ENCODE results near the gene JAK1.

The JAK1 gene

DNA sequence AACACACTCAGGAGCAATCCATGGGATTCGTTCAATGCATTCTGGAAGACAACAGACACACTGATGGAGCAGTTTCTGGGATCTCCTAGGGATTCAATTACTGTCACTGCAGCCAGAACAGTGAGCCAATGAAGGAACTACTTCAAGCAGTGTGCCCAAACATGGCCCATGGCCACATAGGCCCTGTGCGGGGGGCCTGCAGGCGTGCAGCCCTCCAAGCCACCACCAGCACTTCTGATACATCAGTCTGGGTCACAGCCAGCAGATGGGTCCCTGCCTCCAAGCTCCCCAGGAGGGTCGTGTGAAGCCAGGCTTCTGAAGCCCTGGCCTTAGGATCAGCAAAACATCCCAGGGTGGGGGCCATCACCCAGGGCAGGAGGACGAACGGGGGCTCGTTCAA is 122.2 kb downstream of the JAK1 start:
- TF ChIP-seq TCF12 (IDR thresholded peaks at IDR 0.05; ENCODE audit: low read depth) (no peak), EP300 (IDR thresholded peaks at IDR 0.05; ENCODE audit: borderline replicate concordance) (no peak), NFIC (IDR thresholded peaks at IDR 0.05) (no peak), EGR1 (IDR thresholded peaks at IDR 0.05) (no peak), ZBTB7A (IDR thresholded peaks at IDR 0.05; ENCODE audit: low read depth) (no peak), FOXM1 (IDR thresholded peaks at IDR 0.05; ENCODE audit: borderline replicate concordance, low read depth) (no peak), TAF1 (IDR thresholded peaks at IDR 0.05; ENCODE audit: low read depth) (no peak), TEAD4 (IDR thresholded peaks at IDR 0.05) (no peak), YY1 (IDR thresholded peaks at IDR 0.05; ENCODE audit: low read depth) (no peak), CEBPB (IDR thresholded peaks at IDR 0.05) (no peak)
- TF ChIP-seq, protein P1, sequence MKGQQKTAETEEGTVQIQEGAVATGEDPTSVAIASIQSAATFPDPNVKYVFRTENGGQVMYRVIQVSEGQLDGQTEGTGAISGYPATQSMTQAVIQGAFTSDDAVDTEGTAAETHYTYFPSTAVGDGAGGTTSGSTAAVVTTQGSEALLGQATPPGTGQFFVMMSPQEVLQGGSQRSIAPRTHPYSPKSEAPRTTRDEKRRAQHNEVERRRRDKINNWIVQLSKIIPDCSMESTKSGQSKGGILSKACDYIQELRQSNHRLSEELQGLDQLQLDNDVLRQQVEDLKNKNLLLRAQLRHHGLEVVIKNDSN (IDR thresholded peaks at IDR 0.05): no peak
- TF ChIP-seq, protein P2, sequence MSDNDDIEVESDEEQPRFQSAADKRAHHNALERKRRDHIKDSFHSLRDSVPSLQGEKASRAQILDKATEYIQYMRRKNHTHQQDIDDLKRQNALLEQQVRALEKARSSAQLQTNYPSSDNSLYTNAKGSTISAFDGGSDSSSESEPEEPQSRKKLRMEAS (IDR thresholded peaks at IDR 0.05): no peak

DNA sequence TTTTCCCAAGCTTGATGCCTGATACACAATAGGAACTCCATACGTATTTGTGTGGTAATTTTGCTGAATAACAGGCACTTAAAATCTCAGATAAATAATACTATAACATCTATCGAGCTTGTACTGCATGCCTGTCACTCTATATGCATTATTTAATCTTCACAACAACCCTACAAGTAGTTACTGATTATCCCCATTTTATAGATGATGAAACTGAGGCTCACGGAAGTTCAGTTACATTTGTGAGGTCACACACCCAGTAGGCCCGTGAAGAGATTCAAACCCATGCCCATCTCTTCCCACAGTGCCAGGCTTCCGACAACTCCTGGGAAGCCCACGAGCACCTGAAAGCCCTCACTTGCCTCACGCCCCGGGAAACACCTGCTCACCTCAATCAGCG is 122.7 kb downstream of the JAK1 start:
- TF ChIP-seq TCF12 (IDR thresholded peaks at IDR 0.05; ENCODE audit: low read depth) (no peak), NFIC (IDR thresholded peaks at IDR 0.05) (no peak), FOXM1 (IDR thresholded peaks at IDR 0.05; ENCODE audit: borderline replicate concordance, low read depth) (no peak), YY1 (IDR thresholded peaks at IDR 0.05; ENCODE audit: low read depth) (no peak), ZBTB7A (IDR thresholded peaks at IDR 0.05; ENCODE audit: low read depth) (no peak), TEAD4 (IDR thresholded peaks at IDR 0.05) (no peak), CEBPB (IDR thresholded peaks at IDR 0.05) (no peak), CREB1 (IDR thresholded peaks at IDR 0.05; ENCODE audit: low read depth) (no peak), EP300 (IDR thresholded peaks at IDR 0.05; ENCODE audit: borderline replicate concordance) (no peak), EGR1 (IDR thresholded peaks at IDR 0.05) (no peak), TAF1 (IDR thresholded peaks at IDR 0.05; ENCODE audit: low read depth) (no peak), RAD21 (IDR thresholded peaks at IDR 0.05; ENCODE audit: low read depth) (no peak)
- TF ChIP-seq, protein P1 (IDR thresholded peaks at IDR 0.05): no peak
- TF ChIP-seq, protein P2 (IDR thresholded peaks at IDR 0.05): no peak
- TF ChIP-seq, protein P3, sequence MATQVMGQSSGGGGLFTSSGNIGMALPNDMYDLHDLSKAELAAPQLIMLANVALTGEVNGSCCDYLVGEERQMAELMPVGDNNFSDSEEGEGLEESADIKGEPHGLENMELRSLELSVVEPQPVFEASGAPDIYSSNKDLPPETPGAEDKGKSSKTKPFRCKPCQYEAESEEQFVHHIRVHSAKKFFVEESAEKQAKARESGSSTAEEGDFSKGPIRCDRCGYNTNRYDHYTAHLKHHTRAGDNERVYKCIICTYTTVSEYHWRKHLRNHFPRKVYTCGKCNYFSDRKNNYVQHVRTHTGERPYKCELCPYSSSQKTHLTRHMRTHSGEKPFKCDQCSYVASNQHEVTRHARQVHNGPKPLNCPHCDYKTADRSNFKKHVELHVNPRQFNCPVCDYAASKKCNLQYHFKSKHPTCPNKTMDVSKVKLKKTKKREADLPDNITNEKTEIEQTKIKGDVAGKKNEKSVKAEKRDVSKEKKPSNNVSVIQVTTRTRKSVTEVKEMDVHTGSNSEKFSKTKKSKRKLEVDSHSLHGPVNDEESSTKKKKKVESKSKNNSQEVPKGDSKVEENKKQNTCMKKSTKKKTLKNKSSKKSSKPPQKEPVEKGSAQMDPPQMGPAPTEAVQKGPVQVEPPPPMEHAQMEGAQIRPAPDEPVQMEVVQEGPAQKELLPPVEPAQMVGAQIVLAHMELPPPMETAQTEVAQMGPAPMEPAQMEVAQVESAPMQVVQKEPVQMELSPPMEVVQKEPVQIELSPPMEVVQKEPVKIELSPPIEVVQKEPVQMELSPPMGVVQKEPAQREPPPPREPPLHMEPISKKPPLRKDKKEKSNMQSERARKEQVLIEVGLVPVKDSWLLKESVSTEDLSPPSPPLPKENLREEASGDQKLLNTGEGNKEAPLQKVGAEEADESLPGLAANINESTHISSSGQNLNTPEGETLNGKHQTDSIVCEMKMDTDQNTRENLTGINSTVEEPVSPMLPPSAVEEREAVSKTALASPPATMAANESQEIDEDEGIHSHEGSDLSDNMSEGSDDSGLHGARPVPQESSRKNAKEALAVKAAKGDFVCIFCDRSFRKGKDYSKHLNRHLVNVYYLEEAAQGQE (IDR thresholded peaks at IDR 0.05; ENCODE audit: low read depth): no peak

DNA sequence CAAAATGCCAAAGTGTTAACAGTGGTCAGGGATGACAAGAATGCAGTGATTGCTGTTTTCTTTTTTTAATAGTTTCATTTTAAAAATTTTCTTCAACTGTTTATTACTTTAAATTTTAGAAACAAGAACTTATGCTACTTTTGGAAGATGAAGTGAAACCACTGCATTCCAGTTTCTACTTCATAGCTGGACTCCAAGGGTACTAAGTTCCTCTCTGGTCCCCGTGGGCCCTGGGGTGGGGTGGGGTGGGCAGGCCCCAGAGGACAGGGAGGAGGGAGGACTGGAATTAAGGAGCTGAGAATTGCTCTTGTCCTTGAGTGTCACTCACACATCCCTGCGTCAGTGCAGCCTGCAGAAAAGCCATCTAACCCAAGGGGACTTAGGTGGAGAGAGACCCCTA is 124.1 kb downstream of the JAK1 start:
- TF ChIP-seq CEBPB (IDR thresholded peaks at IDR 0.05) (no peak), FOXM1 (IDR thresholded peaks at IDR 0.05; ENCODE audit: borderline replicate concordance, low read depth) (no peak), TCF12 (IDR thresholded peaks at IDR 0.05; ENCODE audit: low read depth) (no peak), EGR1 (IDR thresholded peaks at IDR 0.05) (no peak), CREB1 (IDR thresholded peaks at IDR 0.05; ENCODE audit: low read depth) (no peak), YY1 (IDR thresholded peaks at IDR 0.05; ENCODE audit: low read depth) (no peak)
- TF ChIP-seq, protein P1 (IDR thresholded peaks at IDR 0.05): no peak
- TF ChIP-seq, protein P3 (IDR thresholded peaks at IDR 0.05; ENCODE audit: low read depth): no peak

DNA sequence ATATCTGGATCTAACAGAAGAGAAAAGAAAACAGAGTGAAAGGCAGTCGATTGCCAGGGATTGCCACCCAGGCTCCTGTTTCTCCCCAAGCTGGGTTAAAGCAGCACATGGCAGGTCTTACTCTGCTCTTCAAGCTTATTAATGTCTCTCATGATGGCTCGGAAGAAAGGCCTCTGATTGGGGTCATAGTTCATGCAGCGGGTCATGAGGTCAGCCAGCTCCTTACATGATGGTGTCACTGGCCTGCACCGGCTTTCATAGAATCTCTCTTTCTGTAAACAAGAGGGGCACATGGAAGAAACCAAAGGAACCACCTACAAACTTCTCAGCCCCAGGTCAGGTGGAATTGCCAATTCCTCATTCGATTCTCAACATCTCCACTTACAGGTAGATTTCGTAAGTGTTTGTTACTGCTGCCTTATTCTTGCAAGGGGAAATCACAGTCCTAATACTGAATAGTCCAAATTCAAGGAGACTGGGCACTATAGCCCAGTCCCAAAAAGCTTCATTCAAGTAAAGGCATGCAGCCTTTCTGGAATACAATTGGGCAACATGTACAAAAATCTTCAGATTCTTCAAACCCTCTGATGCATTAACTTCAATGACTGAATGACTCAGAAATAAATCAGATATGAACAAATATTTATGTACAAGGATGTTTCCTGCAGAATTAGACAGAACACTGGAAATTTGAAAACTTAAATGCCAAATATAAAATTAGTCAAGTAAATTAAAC is 124.9 kb downstream of the JAK1 start:
- TF ChIP-seq EGR1 (IDR thresholded peaks at IDR 0.05) (no peak), RAD21 (IDR thresholded peaks at IDR 0.05; ENCODE audit: low read depth) (no peak), TAF1 (IDR thresholded peaks at IDR 0.05; ENCODE audit: low read depth) (no peak), CEBPB (IDR thresholded peaks at IDR 0.05) (peak; percentile 28; the same call in 1 of the 2 replicates)

DNA sequence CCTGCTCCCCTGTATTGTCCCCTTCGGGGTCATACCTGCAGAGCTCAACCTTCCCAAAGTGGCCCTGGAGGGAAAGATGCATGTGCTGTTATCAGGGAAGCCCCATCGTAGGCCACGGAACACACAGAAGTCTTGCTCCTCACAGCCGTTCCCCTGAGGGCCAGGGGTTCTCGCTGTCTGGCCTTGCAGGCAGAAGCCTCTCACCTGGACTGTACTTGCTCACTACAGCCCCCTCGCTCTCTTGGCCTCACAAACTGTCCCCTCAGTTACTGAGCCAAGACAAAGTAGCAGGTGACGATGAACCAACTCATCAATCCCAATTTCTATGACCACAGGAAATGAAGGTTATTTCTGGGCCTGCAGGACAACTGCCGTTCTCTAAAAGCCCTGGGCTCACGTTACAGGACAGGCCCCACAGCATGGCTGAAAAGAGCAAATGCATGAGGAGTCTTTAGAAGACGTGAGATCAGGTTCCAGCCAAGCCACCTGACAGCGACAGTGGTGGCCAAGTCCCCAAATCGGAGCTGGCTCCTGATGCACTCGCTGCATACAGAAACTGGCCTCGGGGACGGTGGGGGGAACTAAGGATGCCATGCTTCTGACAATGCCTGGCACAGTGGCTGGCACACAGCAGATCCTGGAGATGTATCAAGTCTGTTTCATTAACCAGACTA is 126.5 kb downstream of the JAK1 start:
- TF ChIP-seq, protein P1 (IDR thresholded peaks at IDR 0.05): no peak
- TF ChIP-seq, protein P2 (IDR thresholded peaks at IDR 0.05): no peak
- TF ChIP-seq TEAD4 (IDR thresholded peaks at IDR 0.05) (no peak), TCF12 (IDR thresholded peaks at IDR 0.05; ENCODE audit: low read depth) (no peak), EGR1 (IDR thresholded peaks at IDR 0.05) (no peak), RAD21 (IDR thresholded peaks at IDR 0.05; ENCODE audit: low read depth) (no peak), ZBTB7A (IDR thresholded peaks at IDR 0.05; ENCODE audit: low read depth) (no peak), TAF1 (IDR thresholded peaks at IDR 0.05; ENCODE audit: low read depth) (no peak), CEBPB (IDR thresholded peaks at IDR 0.05) (no peak), EP300 (IDR thresholded peaks at IDR 0.05; ENCODE audit: borderline replicate concordance) (no peak)
- TF ChIP-seq, protein P3 (IDR thresholded peaks at IDR 0.05; ENCODE audit: low read depth): no peak

Data from Ishikawa (cell line).